ENCODE data around the gene LRRC8B. TPM values are rescaled to one million over a fixed set of nuclear protein-coding genes. Genes with fewer than 3 reads are reported as not detected.

The LRRC8B gene
- total and polyA plus RNA-seq, 3 donors from 2014 or later = 20.5 to 42.1 (median 29.7) TPM

DNA sequence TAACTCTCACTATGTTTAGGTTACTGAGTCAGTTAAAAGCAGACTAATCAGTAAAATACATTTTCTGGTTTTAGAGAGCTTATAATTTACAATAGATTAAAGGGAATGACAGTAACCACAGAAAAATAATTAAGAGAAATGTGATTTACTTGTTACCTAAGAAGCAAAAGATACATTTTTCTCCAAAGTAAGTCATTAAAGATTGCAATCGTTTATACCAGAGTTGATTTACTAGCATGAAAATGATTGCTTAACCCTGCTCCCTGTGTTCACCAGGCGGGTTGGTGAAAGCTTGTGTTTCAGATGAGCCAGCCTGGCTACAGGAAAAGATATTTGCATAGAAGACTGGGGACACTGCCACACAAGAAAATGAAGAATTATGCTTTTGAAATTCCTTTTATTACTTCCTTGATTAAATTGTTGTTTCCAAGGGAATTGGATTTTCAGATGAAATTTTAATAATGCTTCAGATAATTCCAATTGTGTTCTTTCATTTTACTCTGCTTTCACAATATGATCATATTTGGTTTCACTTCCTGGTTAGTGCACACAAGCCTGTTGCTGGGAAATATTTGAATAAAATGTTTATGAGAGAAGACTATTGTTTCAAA is 27.9 kb downstream of the LRRC8B start:
- WGBS, 2 donors = 44 to 53% methylated on average over 2 of the region's 2 CpGs
- intact Hi-C loops (cut with DNase I; ENCODE audit: low total_unique reads) = no loop called here
- no peak for DNase-seq
- Histone ChIP-seq H3K36me3 (ENCODE audit: low read depth, missing control alignments) (no peaks in the 10 kb centered on the region), H3K27ac (peak overlapping the region in 1 of 2 donors; percentile 31), H3K4me1 (no peaks in the 10 kb centered on the region), H3K27me3 (no peaks in the 10 kb centered on the region), H3K9me3 (no peaks in the 10 kb centered on the region), H3K4me3 (no peak overlapping the region)
- TF ChIP-seq, protein P1, sequence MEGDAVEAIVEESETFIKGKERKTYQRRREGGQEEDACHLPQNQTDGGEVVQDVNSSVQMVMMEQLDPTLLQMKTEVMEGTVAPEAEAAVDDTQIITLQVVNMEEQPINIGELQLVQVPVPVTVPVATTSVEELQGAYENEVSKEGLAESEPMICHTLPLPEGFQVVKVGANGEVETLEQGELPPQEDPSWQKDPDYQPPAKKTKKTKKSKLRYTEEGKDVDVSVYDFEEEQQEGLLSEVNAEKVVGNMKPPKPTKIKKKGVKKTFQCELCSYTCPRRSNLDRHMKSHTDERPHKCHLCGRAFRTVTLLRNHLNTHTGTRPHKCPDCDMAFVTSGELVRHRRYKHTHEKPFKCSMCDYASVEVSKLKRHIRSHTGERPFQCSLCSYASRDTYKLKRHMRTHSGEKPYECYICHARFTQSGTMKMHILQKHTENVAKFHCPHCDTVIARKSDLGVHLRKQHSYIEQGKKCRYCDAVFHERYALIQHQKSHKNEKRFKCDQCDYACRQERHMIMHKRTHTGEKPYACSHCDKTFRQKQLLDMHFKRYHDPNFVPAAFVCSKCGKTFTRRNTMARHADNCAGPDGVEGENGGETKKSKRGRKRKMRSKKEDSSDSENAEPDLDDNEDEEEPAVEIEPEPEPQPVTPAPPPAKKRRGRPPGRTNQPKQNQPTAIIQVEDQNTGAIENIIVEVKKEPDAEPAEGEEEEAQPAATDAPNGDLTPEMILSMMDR (IDR thresholded peaks at IDR 0.05) = no peak
- no peak for TF ChIP-seq POLR2A (IDR thresholded peaks at IDR 0.05)

DNA sequence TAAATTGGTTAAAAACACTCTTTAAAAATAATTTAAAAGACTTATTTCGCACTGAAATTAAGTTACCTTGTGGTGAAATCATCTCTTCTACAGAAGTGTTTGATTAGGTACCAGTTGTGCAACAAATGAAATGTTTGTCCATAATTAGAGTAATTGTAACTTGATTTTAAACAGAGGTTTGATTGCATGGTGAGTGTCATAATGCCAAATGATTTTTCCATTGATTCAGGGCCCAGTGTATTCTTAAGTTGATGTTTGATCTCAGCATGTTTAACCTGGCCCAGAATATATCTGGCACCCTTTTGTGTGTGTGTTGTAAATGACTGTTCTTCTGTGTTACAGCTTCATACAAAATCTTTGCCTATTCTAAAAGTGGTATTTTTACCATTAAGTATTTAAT is 28.5 kb downstream of the LRRC8B start:
- H3K9me3 ChIP-seq = no peaks in the 10 kb centered on the region
- H3K27ac ChIP-seq = no peak overlapping the region
- no peak overlapping the region for H3K4me3 ChIP-seq
- TF ChIP-seq, protein P1 (IDR thresholded peaks at IDR 0.05) = no peak
- no peak for TF ChIP-seq POLR2A (IDR thresholded peaks at IDR 0.05)
- 94 to 100% methylated on average over 1 of the region's 1 CpG for WGBS, 2 donors
- no peak for DNase-seq
- no peaks in the 10 kb centered on the region for H3K36me3 ChIP-seq (ENCODE audit: low read depth, missing control alignments)
- no peaks in the 10 kb centered on the region for H3K4me1 ChIP-seq
- H3K27me3 ChIP-seq = no peaks in the 10 kb centered on the region
- intact Hi-C loops (cut with DNase I; ENCODE audit: low total_unique reads) = no loop called here

DNA sequence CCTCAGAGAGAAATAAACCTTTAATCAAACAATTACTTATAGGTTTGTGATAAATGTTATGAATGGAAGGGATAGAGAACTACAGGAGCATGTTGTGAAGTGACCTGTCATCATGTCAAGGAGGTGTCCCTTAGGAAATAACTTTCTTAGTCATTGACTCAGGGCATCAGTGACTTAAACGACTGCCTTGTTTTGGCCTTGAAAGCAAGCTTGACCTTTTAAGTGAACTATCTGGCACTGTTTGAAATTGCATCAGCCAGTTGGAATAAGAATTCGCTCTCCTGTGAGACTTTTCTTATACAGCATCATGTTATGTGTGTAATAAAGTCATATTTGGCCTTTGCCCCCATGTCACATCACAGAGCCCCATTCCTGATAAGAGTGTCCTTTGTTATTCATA is 30.9 kb downstream of the LRRC8B start:
- intact Hi-C loops (cut with DNase I; ENCODE audit: low total_unique reads) = no loop called here

DNA sequence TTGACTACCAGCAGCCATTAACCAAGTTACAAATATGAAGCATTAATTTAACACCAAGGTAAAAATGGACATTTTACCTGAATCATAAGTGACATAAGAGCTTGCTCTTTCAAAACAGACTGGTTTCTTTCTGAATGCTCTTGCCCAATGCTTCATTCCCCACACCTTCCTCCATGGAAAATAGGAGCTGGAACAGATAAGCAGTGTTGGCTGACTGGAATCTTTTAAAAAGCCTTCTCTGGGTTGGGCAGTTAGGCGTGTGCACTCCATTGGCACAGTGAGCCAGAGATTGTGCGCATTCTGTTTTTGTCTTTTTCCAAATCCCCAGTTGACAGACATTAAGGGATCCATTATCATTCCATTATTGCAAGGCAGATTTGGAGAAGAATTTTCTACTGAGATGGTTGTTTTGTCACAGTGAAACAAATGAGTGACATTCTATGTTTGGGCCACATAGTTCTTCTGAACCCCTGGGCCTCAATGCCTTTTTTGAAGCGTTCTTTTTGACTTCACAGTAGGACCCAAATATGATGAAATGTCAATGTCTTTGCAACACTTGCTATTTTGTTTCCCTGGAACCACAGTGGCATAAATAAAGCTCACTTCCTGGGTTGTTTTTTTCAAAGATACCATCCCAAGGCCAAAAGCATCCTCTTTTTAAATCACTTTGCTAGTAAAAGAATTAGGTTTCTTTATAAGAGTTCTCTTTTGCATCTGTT is 32.3 kb downstream of the LRRC8B start:
- Histone ChIP-seq H3K4me3 (no peak overlapping the region), H3K4me1 (no peaks in the 10 kb centered on the region), H3K27me3 (no peaks in the 10 kb centered on the region), H3K36me3 (ENCODE audit: low read depth, missing control alignments) (no peaks in the 10 kb centered on the region), H3K9me3 (no peaks in the 10 kb centered on the region), H3K27ac (no peak overlapping the region)
- intact Hi-C loops (cut with DNase I; ENCODE audit: low total_unique reads) = no loop called here
- no peak for DNase-seq
- 81 to 98% methylated on average over 3 of the region's 3 CpGs for WGBS, 2 donors
- no peak for TF ChIP-seq POLR2A (IDR thresholded peaks at IDR 0.05)
- TF ChIP-seq, protein P1 (IDR thresholded peaks at IDR 0.05) = no peak

More for the DNA sequence above, 30.9 kb downstream of the LRRC8B start:
- TF ChIP-seq POLR2A (IDR thresholded peaks at IDR 0.05) = no peak
- TF ChIP-seq, protein P1 (IDR thresholded peaks at IDR 0.05) = no peak
- 39 to 62% methylated on average over 2 of the region's 2 CpGs for WGBS, 2 donors
- no peak overlapping the region for H3K4me3 ChIP-seq
- no peaks in the 10 kb centered on the region for H3K27me3 ChIP-seq
- no peak overlapping the region for H3K27ac ChIP-seq
- H3K36me3 ChIP-seq (ENCODE audit: low read depth, missing control alignments) = no peaks in the 10 kb centered on the region
- no peaks in the 10 kb centered on the region for H3K9me3 ChIP-seq
- no peaks in the 10 kb centered on the region for H3K4me1 ChIP-seq
- DNase-seq = no peak

Data from testis (tissue), 3 donors.